PC-3 (cell line): ENCODE data around the gene MYH7B. TPM values are rescaled to one million over a fixed set of nuclear protein-coding genes. Genes with fewer than 3 reads are reported as not detected.

Experiments used
- ATAC-seq: fragments of 200-7000 bp; cut with Tn5 transposase; 2 replicates; pipeline ENCODE4 v1.9.1; 2020; ENCODE audit warnings: mild to moderate bottlenecking, moderate library complexity
- BruUV-seq: library from RNA; stranded (reverse); fragments of 400-500 nt; replicated peaks from 2 replicates; lab custom pipeline; 2021; lab: Mats Ljungman, UMichigan
- CTCF ChIA-PET: fragments of 300-600 bp; sonication (Branson Sonifier 250); formaldehyde crosslinking; loops from one replicate; lab custom pipeline; 2022; ENCODE audit warnings: antibody characterized with exemption; lab: Charles Lee
- POLR2A ChIA-PET: fragments of 300-600 bp; sonication (Branson Sonifier 250); formaldehyde crosslinking; loops from one replicate; lab custom pipeline; 2022; ENCODE audit warnings: antibody characterized with exemption; ENCODE audit not compliant: unreplicated experiment; lab: Charles Lee
- DNase-seq: peaks from one replicate; pipeline ENCODE4 v3.0.0-alpha.2; 2015
- H2AFZ ChIP-seq: fragments of 300-600 bp; sonication (generic); 2 replicates; pipeline ENCODE4 v1.6.0; 2016; ENCODE audit warnings: antibody characterized with exemption, low read length
- H3F3A ChIP-seq: fragments of 300-600 bp; sonication (generic); one replicate; pipeline ENCODE4 v1.6.0; 2017; ENCODE audit warnings: antibody characterized with exemption, low read length, control low read depth, mild to moderate bottlenecking; ENCODE audit not compliant: unreplicated experiment
- H3K27ac ChIP-seq: fragments of 300-600 bp; sonication (generic); 2 replicates; pipeline ENCODE4 v1.5.1; 2016; ENCODE audit warnings: mild to moderate bottlenecking, low read length
- H3K27me3 ChIP-seq: fragments of 300-600 bp; sonication (generic); 2 replicates; pipeline ENCODE4 v1.6.1; 2016; ENCODE audit warnings: low read length, mixed read lengths
- H3K36me3 ChIP-seq: fragments of 300-600 bp; sonication (generic); 2 replicates; pipeline ENCODE4 v1.6.1; 2016; ENCODE audit warnings: low read depth, mixed run types, low read length, mixed read lengths
- H3K4me1 ChIP-seq: fragments of 300-600 bp; sonication (generic); 2 replicates; pipeline ENCODE4 v1.5.1; 2016; ENCODE audit warnings: low read length; ENCODE audit not compliant: insufficient read depth
- H3K4me2 ChIP-seq: fragments of 300-600 bp; sonication (generic); 2 replicates; pipeline ENCODE4 v1.6.0; 2016; ENCODE audit warnings: low read length
- H3K4me3 ChIP-seq: fragments of 300-600 bp; sonication (generic); 2 replicates; pipeline ENCODE4 v1.5.1; 2016; ENCODE audit warnings: mild to moderate bottlenecking, low read length, mixed read lengths
- H3K79me2 ChIP-seq: fragments of 300-600 bp; sonication (generic); 2 replicates; pipeline ENCODE4 v1.6.1; 2017; ENCODE audit warnings: low read length, mixed read lengths
- H3K9ac ChIP-seq: fragments of 300-600 bp; sonication (generic); 2 replicates; pipeline ENCODE4 v1.6.0; 2016; ENCODE audit warnings: mild to moderate bottlenecking, low read length
- H3K9me2 ChIP-seq: fragments of 300-600 bp; sonication (generic); replicated peaks from 2 replicates; pipeline ENCODE4 v1.6.1; 2016; ENCODE audit warnings: mixed run types, low read length, mixed read lengths
- H3K9me3 ChIP-seq: fragments of 300-600 bp; sonication (generic); 2 replicates; pipeline ENCODE4 v1.6.1; 2016; ENCODE audit warnings: low read length, mixed read lengths
- H4K20me1 ChIP-seq: fragments of 300-600 bp; sonication (generic); 2 replicates; pipeline ENCODE4 v1.6.1; 2016; ENCODE audit warnings: low read length, mixed read lengths
- EZH2 ChIP-seq: fragments of 300-600 bp; sonication (generic); IDR thresholded peaks from one replicate; pipeline ENCODE4 v1.6.1; 2017; ENCODE audit warnings: antibody characterized with exemption, mild to moderate bottlenecking, low read length; ENCODE audit not compliant: unreplicated experiment
- EZH2phosphoT487 ChIP-seq: fragments of 300-600 bp; sonication (generic); IDR thresholded peaks from 2 replicates; pipeline ENCODE4 v1.6.1; 2018; ENCODE audit warnings: mild to moderate bottlenecking, antibody characterized with exemption, low read length, borderline replicate concordance
- intact Hi-C: fragments of 100-400 bp; cut with micrococcal nuclease; formaldehyde crosslinking; loops from 2 replicates; pipeline ENCODE4 v1.9.0; 2023
- total RNA-seq: library from RNA; depleted of rRNA; stranded (reverse); fragments of >200 nt; gene quantifications from 2 replicates; pipeline ENCODE4 v1.2.3, GENCODE V29; 2014
- TF ChIP-seq, protein P1 (sequence below): fragments of 300-600 bp; sonication (generic); conservative IDR thresholded peaks from 2 replicates; pipeline ENCODE4 v1.5.1; 2017; ENCODE audit warnings: antibody characterized with exemption, low read depth, mild to moderate bottlenecking, low read length

Gene MYH7B
- total RNA-seq, 1 experiment from 2014 or later: 0.04 TPM

GRCh38 chr20:34945315-34946077, 10.2 kb upstream of the MYH7B start:
- Histone ChIP-seq H3K4me1 (peaks cover 49% of the 10 kb centered on the region), H3F3A (peaks cover 3% of the 10 kb centered on the region), H3K79me2 (no peaks in the 10 kb centered on the region; the same call in 1 of the 2 replicates), H3K27ac (peak overlapping the region; percentile 69), H3K4me2 (peak overlapping the region; percentile 62), H4K20me1 (no peaks in the 10 kb centered on the region), H3K4me3 (no peak overlapping the region), H2AFZ (no peak overlapping the region), H3K9ac (no peak overlapping the region), H3K27me3 (no peaks in the 10 kb centered on the region), H3K36me3 (peaks cover 22% of the 10 kb centered on the region; the same call in 1 of the 2 replicates), H3K9me2 (no peaks in the 10 kb centered on the region), H3K9me3 (no peaks in the 10 kb centered on the region)
- intact Hi-C loops: no loop called here
- ATAC-seq (peak; percentile 63), DNase-seq (peak; percentile 94)
- ChIA-PET CTCF (no interaction called here), POLR2A (no interaction called here)
- no TSS peak for BruUV-seq
- no peak for TF ChIP-seq EZH2phosphoT487
- TF ChIP-seq, protein P1, sequence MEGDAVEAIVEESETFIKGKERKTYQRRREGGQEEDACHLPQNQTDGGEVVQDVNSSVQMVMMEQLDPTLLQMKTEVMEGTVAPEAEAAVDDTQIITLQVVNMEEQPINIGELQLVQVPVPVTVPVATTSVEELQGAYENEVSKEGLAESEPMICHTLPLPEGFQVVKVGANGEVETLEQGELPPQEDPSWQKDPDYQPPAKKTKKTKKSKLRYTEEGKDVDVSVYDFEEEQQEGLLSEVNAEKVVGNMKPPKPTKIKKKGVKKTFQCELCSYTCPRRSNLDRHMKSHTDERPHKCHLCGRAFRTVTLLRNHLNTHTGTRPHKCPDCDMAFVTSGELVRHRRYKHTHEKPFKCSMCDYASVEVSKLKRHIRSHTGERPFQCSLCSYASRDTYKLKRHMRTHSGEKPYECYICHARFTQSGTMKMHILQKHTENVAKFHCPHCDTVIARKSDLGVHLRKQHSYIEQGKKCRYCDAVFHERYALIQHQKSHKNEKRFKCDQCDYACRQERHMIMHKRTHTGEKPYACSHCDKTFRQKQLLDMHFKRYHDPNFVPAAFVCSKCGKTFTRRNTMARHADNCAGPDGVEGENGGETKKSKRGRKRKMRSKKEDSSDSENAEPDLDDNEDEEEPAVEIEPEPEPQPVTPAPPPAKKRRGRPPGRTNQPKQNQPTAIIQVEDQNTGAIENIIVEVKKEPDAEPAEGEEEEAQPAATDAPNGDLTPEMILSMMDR: no peak
- TF ChIP-seq EZH2: no peak

GRCh38 chr20:34946661-34947060, 9.0 kb upstream of the MYH7B start:
- no peak for DNase-seq
- H3F3A ChIP-seq: peaks cover 3% of the 10 kb centered on the region
- H3K9ac ChIP-seq: no peak overlapping the region
- no peak overlapping the region for H3K27ac ChIP-seq
- no peaks in the 10 kb centered on the region for H4K20me1 ChIP-seq
- ATAC-seq: no peak
- BruUV-seq: no TSS peak
- H3K9me3 ChIP-seq: no peaks in the 10 kb centered on the region
- TF ChIP-seq EZH2phosphoT487: no peak
- TF ChIP-seq, protein P1: no peak
- no peak for TF ChIP-seq EZH2
- ChIA-PET POLR2A (no interaction called here), CTCF (no interaction called here)
- no peak overlapping the region for H3K4me3 ChIP-seq
- no peaks in the 10 kb centered on the region for H3K27me3 ChIP-seq
- H3K4me2 ChIP-seq: no peak overlapping the region
- peaks cover 44% of the 10 kb centered on the region for H3K4me1 ChIP-seq
- intact Hi-C loops: no loop called here
- H3K36me3 ChIP-seq: peaks cover 22% of the 10 kb centered on the region; the same call in 1 of the 2 replicates
- H3K79me2 ChIP-seq: no peaks in the 10 kb centered on the region; the same call in 1 of the 2 replicates
- no peaks in the 10 kb centered on the region for H3K9me2 ChIP-seq
- H2AFZ ChIP-seq: no peak overlapping the region

DNA sequence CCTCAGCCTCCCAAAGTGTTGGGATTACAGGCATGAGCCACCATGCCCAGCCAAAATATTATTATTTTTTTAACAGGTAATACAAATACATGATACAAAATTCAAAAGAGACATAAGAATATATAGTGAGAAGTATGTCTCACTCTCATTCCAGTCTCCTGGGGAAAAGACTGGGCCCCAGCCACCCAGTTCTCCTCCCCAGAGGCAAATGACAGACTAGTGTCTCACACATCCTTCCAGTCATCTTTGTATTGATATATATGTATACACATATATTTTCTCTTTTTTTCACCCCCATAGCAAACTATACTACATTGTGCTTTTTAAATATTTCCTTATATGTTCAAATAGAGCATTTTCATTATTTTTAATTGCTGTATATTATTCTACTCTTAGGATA, 8.3 kb upstream of the MYH7B start:
- DNase-seq (no peak), ATAC-seq (no peak)
- Histone ChIP-seq H3K4me1 (peaks cover 41% of the 10 kb centered on the region), H2AFZ (no peak overlapping the region), H4K20me1 (no peaks in the 10 kb centered on the region), H3K4me2 (no peak overlapping the region), H3K9me3 (no peaks in the 10 kb centered on the region), H3K79me2 (no peaks in the 10 kb centered on the region; the same call in 1 of the 2 replicates), H3K27ac (no peak overlapping the region), H3K36me3 (peaks cover 17% of the 10 kb centered on the region; the same call in 1 of the 2 replicates), H3K27me3 (no peaks in the 10 kb centered on the region), H3K4me3 (no peak overlapping the region), H3K9ac (no peak overlapping the region), H3K9me2 (no peaks in the 10 kb centered on the region), H3F3A (peaks cover 3% of the 10 kb centered on the region)
- no TSS peak for BruUV-seq
- ChIA-PET CTCF (no interaction called here), POLR2A (no interaction called here)
- intact Hi-C loops: no loop called here
- TF ChIP-seq EZH2: no peak
- TF ChIP-seq EZH2phosphoT487: no peak
- TF ChIP-seq, protein P1: no peak
